IMR-90 (cell line): ENCODE data around the gene SENP5. TPM values are rescaled to one million over a fixed set of nuclear protein-coding genes. Genes with fewer than 3 reads are reported as not detected.
A peak's percentile ranks its signal among the peaks of the same experiment; 100 is the strongest.

ENCODE experiments used
- ATAC-seq: fragments of 200-7000 bp; cut with Tn5 transposase; 2 replicates; pipeline ENCODE4 v1.9.1; 2020; ENCODE audit warnings: low read depth, mild to moderate bottlenecking, moderate library complexity
- BruUV-seq: library from RNA; stranded (reverse); fragments of 400-500 nt; replicated peaks from 2 replicates; lab custom pipeline; 2021; lab: Mats Ljungman, UMichigan
- CTCF ChIA-PET: fragments of 300-600 bp; formaldehyde crosslinking; extraction: SDS; loops from one replicate; lab custom pipeline; 2021; ENCODE audit warnings: antibody characterized with exemption; lab: Yijun Ruan, JAX
- POLR2A ChIA-PET: fragments of 300-600 bp; sonication (Branson Sonifier 250); formaldehyde crosslinking; loops from one replicate; lab custom pipeline; 2022; ENCODE audit warnings: antibody characterized with exemption; ENCODE audit not compliant: unreplicated experiment; lab: Charles Lee
- DNase-seq: peaks from one replicate; pipeline ENCODE4 v3.0.0; 2013
- H2AFZ ChIP-seq: replicated peaks from 2 replicates; pipeline ENCODE3; 2013; ENCODE audit warnings: low read length, mild to moderate bottlenecking; ENCODE audit not compliant: poor library complexity
- H2AK5ac ChIP-seq: 2 replicates; pipeline ENCODE4 v1.6.1; 2013; ENCODE audit warnings: low read depth, low read length, inconsistent platforms
- H2AK9ac ChIP-seq: replicated peaks from 2 replicates; pipeline ENCODE3; 2013; ENCODE audit warnings: mild to moderate bottlenecking, low read depth, low read length, moderate library complexity; ENCODE audit not compliant: poor library complexity
- H2BK120ac ChIP-seq: 2 replicates; pipeline ENCODE4 v1.6.1; 2013; ENCODE audit warnings: low read depth, low read length, inconsistent platforms
- H2BK15ac ChIP-seq: 3 replicates; pipeline ENCODE4 v1.6.1; 2013; ENCODE audit warnings: low read depth, low read length, inconsistent platforms
- H2BK20ac ChIP-seq: 2 replicates; pipeline ENCODE4 v1.6.1; 2013; ENCODE audit warnings: low read depth, mild to moderate bottlenecking, inconsistent platforms, low read length, moderate library complexity
- H2BK5ac ChIP-seq: 2 replicates; pipeline ENCODE4 v1.6.1; 2013; ENCODE audit warnings: mild to moderate bottlenecking, low read depth, low read length, inconsistent platforms; ENCODE audit not compliant: poor library complexity, severe bottlenecking
- H3K14ac ChIP-seq: replicated peaks from 2 replicates; pipeline ENCODE4 v1.6.1; 2013; ENCODE audit warnings: low read depth, low read length, inconsistent platforms
- H3K18ac ChIP-seq: 2 replicates; pipeline ENCODE4 v1.6.1; 2013; ENCODE audit warnings: low read depth, low read length, control low read depth
- H3K23ac ChIP-seq: 2 replicates; pipeline ENCODE4 v1.6.1; 2013; ENCODE audit warnings: low read depth, low read length, inconsistent platforms
- H3K27ac ChIP-seq: 2 replicates; pipeline ENCODE4 v1.5.1; 2013; ENCODE audit warnings: mild to moderate bottlenecking, control low read depth, low read length; ENCODE audit not compliant: insufficient read depth
- H3K27me3 ChIP-seq: 2 replicates; pipeline ENCODE4 v1.6.1; 2013; ENCODE audit warnings: low read length; ENCODE audit not compliant: control insufficient read depth, insufficient read depth
- H3K36me3 ChIP-seq: 2 replicates; pipeline ENCODE4 v1.6.1; 2013; ENCODE audit warnings: low read length, mixed read lengths; ENCODE audit not compliant: control insufficient read depth, insufficient read depth
- H3K4ac ChIP-seq: 2 replicates; pipeline ENCODE4 v1.6.1; 2013; ENCODE audit warnings: low read depth, low read length, inconsistent platforms
- H3K4me1 ChIP-seq: 2 replicates; pipeline ENCODE4 v1.6.1; 2013; ENCODE audit warnings: low read length, mixed read lengths; ENCODE audit not compliant: control insufficient read depth, insufficient read depth
- H3K4me2 ChIP-seq: 2 replicates; pipeline ENCODE4 v1.6.1; 2013; ENCODE audit warnings: low read depth, mild to moderate bottlenecking, control low read depth, low read length, moderate library complexity
- H3K4me3 ChIP-seq: 2 replicates; pipeline ENCODE4 v1.5.1; 2013; ENCODE audit warnings: low read depth, mild to moderate bottlenecking, control low read depth, low read length, moderate library complexity; ENCODE audit not compliant: insufficient read depth
- H3K56ac ChIP-seq: 2 replicates; pipeline ENCODE4 v1.6.1; 2013; ENCODE audit warnings: low read length, inconsistent platforms; ENCODE audit not compliant: insufficient read depth; ENCODE audit errors: extremely low read depth
- H3K79me1 ChIP-seq, 2 experiments: 2 replicates each; pipeline ENCODE4 v1.6.1; 2013; ENCODE audit warnings: low read length in 2 of 2, inconsistent platforms in 1 of 2, low read depth in 1 of 2
- H3K9ac ChIP-seq: 2 replicates; pipeline ENCODE4 v1.6.1; 2013; ENCODE audit warnings: low read depth, low read length, control low read depth
- H3K9me1 ChIP-seq: 2 replicates; pipeline ENCODE4 v1.6.1; 2013; ENCODE audit warnings: low read length, inconsistent platforms; ENCODE audit not compliant: insufficient read depth
- H3K9me3 ChIP-seq: 2 replicates; pipeline ENCODE4 v1.6.1; 2013; ENCODE audit warnings: low read length; ENCODE audit not compliant: control insufficient read depth, insufficient read depth
- H4K20me1 ChIP-seq: 2 replicates; pipeline ENCODE4 v1.6.1; 2013; ENCODE audit warnings: low read length, inconsistent platforms; ENCODE audit not compliant: insufficient read depth
- H4K5ac ChIP-seq: 2 replicates; pipeline ENCODE4 v1.6.1; 2013; ENCODE audit warnings: mild to moderate bottlenecking, low read depth, low read length, control low read depth
- H4K8ac ChIP-seq, 2 experiments: 2 replicates each; pipeline ENCODE4 v1.6.1; 2013; ENCODE audit warnings: low read depth in 2 of 2, low read length in 2 of 2, control low read depth in 1 of 2, inconsistent platforms in 1 of 2
- H4K91ac ChIP-seq: 2 replicates; pipeline ENCODE4 v1.6.1; 2013; ENCODE audit warnings: low read depth, low read length, inconsistent platforms; ENCODE audit not compliant: insufficient read depth
- CEBPB ChIP-seq: IDR thresholded peaks from 2 replicates; pipeline ENCODE4 v1.6.1; 2012; ENCODE audit warnings: low read depth, low read length, improper control_type of control experiment
- CHD1 ChIP-seq: IDR thresholded peaks from 2 replicates; pipeline ENCODE4 v1.6.1; 2012; ENCODE audit warnings: low read depth, low read length, improper control_type of control experiment
- ELK1 ChIP-seq: fragments of 150-350 bp; IDR thresholded peaks from 2 replicates; pipeline ENCODE4 v1.6.1; 2016; ENCODE audit warnings: low read depth, mild to moderate bottlenecking, low read length, moderate library complexity, borderline replicate concordance
- FOS ChIP-seq: fragments of 150-350 bp; IDR thresholded peaks from 2 replicates; pipeline ENCODE4 v1.6.1; 2016; ENCODE audit warnings: low read depth, low read length
- MAZ ChIP-seq: IDR thresholded peaks from 2 replicates; pipeline ENCODE4 v1.6.1; 2012; ENCODE audit warnings: low read depth, mild to moderate bottlenecking, low read length, improper control_type of control experiment, moderate library complexity, borderline replicate concordance
- MXI1 ChIP-seq: IDR thresholded peaks from 2 replicates; pipeline ENCODE4 v1.6.1; 2012; ENCODE audit warnings: low read depth, mild to moderate bottlenecking, low read length, moderate library complexity, borderline replicate concordance
- RAD21 ChIP-seq: IDR thresholded peaks from 2 replicates; pipeline ENCODE4 v1.6.1; 2012; ENCODE audit warnings: low read length, improper control_type of control experiment
- RCOR1 ChIP-seq: IDR thresholded peaks from 2 replicates; pipeline ENCODE4 v1.6.1; 2012; ENCODE audit warnings: mild to moderate bottlenecking, low read length, improper control_type of control experiment; ENCODE audit not compliant: insufficient replicate concordance
- RFX5 ChIP-seq: IDR thresholded peaks from 2 replicates; pipeline ENCODE4 v1.8.0; 2012; ENCODE audit warnings: low read depth, mild to moderate bottlenecking, low read length, moderate library complexity
- SMC3 ChIP-seq: fragments of 150-350 bp; IDR thresholded peaks from 2 replicates; pipeline ENCODE4 v1.6.1; 2016; ENCODE audit warnings: low read depth, mild to moderate bottlenecking, antibody characterized with exemption, low read length, moderate library complexity
- WGBS, 2 experiments: methylation state at CpG; one replicate each; pipeline versions ENCODE4 v1.1.5 to v1.1.7; 2013; ENCODE audit warnings: missing lambda C conversion rate in 2 of 2; ENCODE audit not compliant: insufficient read length in 1 of 2; ENCODE audit errors: extremely low coverage in 2 of 2; 5-methylcytosine and 5-hydroxymethylcytosine counted together
- dilution Hi-C: fragments of 300-500 bp; cut with HindIII; formaldehyde crosslinking; loops from one replicate; pipeline ENCODE4 v1.14.3; 2018; ENCODE audit warnings: low sequenced_read_pairs; ENCODE audit not compliant: unreplicated experiment
- in situ Hi-C: fragments of 300-500 bp; cut with MboI; formaldehyde crosslinking; loops from 3 replicates; pipeline ENCODE4 v1.14.3; 2019; ENCODE audit warnings: low sequenced_read_pairs, inconsistent platforms, mixed read lengths
- intact Hi-C: fragments of 100-400 bp; cut with micrococcal nuclease; formaldehyde crosslinking; loops from 2 replicates; pipeline ENCODE4 v1.10.0; 2022
- polyA plus RNA-seq, 3 experiments: library from polyadenylated mRNA; depleted of rRNA; stranded (reverse); fragments of >200 nt; gene quantifications; 2 replicates each; pipeline ENCODE4 v1.2.3, GENCODE V29; 2012; ENCODE audit warnings: low replicate concordance in 1 of 3
- total RNA-seq: library from RNA; depleted of rRNA; stranded (reverse); fragments of >200 nt; gene quantifications from 2 replicates; pipeline ENCODE4 v1.2.3, GENCODE V29; 2012
- TF ChIP-seq, protein P1 (sequence below): conservative IDR thresholded peaks from 2 replicates; pipeline ENCODE4 v1.5.1; 2012; ENCODE audit warnings: mild to moderate bottlenecking, low read depth, low read length, improper control_type of control experiment
- TF ChIP-seq, protein P2 (sequence below): fragments of 150-350 bp; IDR thresholded peaks from 2 replicates; pipeline ENCODE4 v1.6.1; 2017; ENCODE audit warnings: mild to moderate bottlenecking, antibody characterized with exemption, low read length, low read depth

The SENP5 gene
- total and polyA plus RNA-seq, 2 of the 4 experiments (the other 2 are of a cell fraction) = 7.4 to 44.4 TPM

GRCh38 chr3:196949285-196949619 lies 81.5 kb downstream of the SENP5 start:
- no peak overlapping the region for H2BK5ac ChIP-seq
- peaks cover 0 to 3% of the 10 kb centered on the region in 2 experiments; a peak in 1 of 4 replicates for H3K79me1 ChIP-seq
- H4K91ac ChIP-seq = no peak overlapping the region
- in situ Hi-C loops (no loop called here), dilution Hi-C loops (no loop called here), intact Hi-C loops (loop anchor here (10.0 kb wide), 1 partner anchor 344 kb away; no protein-coding TSS in a partner anchor)
- H2BK15ac ChIP-seq = no peak overlapping the region
- H2AK9ac ChIP-seq = no peak overlapping the region
- H2BK20ac ChIP-seq = no peak overlapping the region
- peak overlapping the region; percentile 51 for H2AFZ ChIP-seq
- H3K36me3 ChIP-seq = peaks cover 2% of the 10 kb centered on the region; the same call in 1 of the 2 replicates
- no TSS peak for BruUV-seq
- no peaks in the 10 kb centered on the region; the same call in 1 of the 2 replicates for H3K4me1 ChIP-seq
- no peak overlapping the region for H3K4me3 ChIP-seq
- peak; percentile 56 for ATAC-seq
- no peak overlapping the region for H3K9ac ChIP-seq
- peaks cover 23% of the 10 kb centered on the region for H3K27me3 ChIP-seq
- no peak for DNase-seq
- no peak overlapping the region for H3K4ac ChIP-seq
- 56% methylated on average over 2 of the region's 6 CpGs; no CpG with 5 or more reads in 1 of the 2 experiments for WGBS, 2 experiments
- ChIA-PET POLR2A (no interaction called here), CTCF (no interaction called here)
- no peaks in the 10 kb centered on the region for H3K9me3 ChIP-seq
- no peak overlapping the region for H3K14ac ChIP-seq
- TF ChIP-seq RFX5 (no peak), RAD21 (no peak), MXI1 (no peak), ELK1 (no peak), SMC3 (no peak), CHD1 (no peak), FOS (no peak), CEBPB (no peak), RCOR1 (no peak), MAZ (no peak)
- TF ChIP-seq, protein P1, sequence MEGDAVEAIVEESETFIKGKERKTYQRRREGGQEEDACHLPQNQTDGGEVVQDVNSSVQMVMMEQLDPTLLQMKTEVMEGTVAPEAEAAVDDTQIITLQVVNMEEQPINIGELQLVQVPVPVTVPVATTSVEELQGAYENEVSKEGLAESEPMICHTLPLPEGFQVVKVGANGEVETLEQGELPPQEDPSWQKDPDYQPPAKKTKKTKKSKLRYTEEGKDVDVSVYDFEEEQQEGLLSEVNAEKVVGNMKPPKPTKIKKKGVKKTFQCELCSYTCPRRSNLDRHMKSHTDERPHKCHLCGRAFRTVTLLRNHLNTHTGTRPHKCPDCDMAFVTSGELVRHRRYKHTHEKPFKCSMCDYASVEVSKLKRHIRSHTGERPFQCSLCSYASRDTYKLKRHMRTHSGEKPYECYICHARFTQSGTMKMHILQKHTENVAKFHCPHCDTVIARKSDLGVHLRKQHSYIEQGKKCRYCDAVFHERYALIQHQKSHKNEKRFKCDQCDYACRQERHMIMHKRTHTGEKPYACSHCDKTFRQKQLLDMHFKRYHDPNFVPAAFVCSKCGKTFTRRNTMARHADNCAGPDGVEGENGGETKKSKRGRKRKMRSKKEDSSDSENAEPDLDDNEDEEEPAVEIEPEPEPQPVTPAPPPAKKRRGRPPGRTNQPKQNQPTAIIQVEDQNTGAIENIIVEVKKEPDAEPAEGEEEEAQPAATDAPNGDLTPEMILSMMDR = no peak
- TF ChIP-seq, protein P2, sequence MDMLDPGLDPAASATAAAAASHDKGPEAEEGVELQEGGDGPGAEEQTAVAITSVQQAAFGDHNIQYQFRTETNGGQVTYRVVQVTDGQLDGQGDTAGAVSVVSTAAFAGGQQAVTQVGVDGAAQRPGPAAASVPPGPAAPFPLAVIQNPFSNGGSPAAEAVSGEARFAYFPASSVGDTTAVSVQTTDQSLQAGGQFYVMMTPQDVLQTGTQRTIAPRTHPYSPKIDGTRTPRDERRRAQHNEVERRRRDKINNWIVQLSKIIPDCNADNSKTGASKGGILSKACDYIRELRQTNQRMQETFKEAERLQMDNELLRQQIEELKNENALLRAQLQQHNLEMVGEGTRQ = no peak
- no peak overlapping the region for H2AK5ac ChIP-seq
- no peak overlapping the region for H4K5ac ChIP-seq
- peak overlapping the region; percentile 43; the same call in 1 of the 2 replicates for H3K4me2 ChIP-seq
- H3K23ac ChIP-seq = no peak overlapping the region
- H3K9me1 ChIP-seq = no peaks in the 10 kb centered on the region
- no peak overlapping the region for H3K18ac ChIP-seq
- H2BK120ac ChIP-seq = no peak overlapping the region
- no peak overlapping the region for H4K8ac ChIP-seq
- H3K27ac ChIP-seq = no peak overlapping the region
- H4K20me1 ChIP-seq = no peaks in the 10 kb centered on the region
- H3K56ac ChIP-seq = no peak overlapping the region
